ENCODE measurements around the gene MALL.
"Not testable (repeated sequence)": the region's sequence is repeated elsewhere in the genome, so short reads cannot be mapped to it uniquely, and the experiment has no call there.

Gene MALL

GRCh38 chr2:110104025-110104771, 11.4 kb downstream of the MALL start:
- no peak overlapping the region for H3K27ac ChIP-seq (ENCODE audit: low read length)
- no peak overlapping the region for H3K4me3 ChIP-seq (ENCODE audit: low read length in 2 of 2)
- H3K36me3 ChIP-seq (ENCODE audit: control insufficient read depth in 2 of 2, insufficient read depth in 2 of 2, low read length in 2 of 2), result no peaks in the 10 kb centered on the region
- H3K4me1 ChIP-seq (ENCODE audit: control insufficient read depth, insufficient read depth, low read length), result peaks cover 12% of the 10 kb centered on the region
- peaks cover 0 to 2% of the 10 kb centered on the region in 2 donors for H3K27me3 ChIP-seq (ENCODE audit: control insufficient read depth in 1 of 2, insufficient read depth in 2 of 2, low read length in 2 of 2)
- H3K9ac ChIP-seq (ENCODE audit: low read length in 2 of 2), result no peak overlapping the region
- no peaks in the 10 kb centered on the region for H3K9me3 ChIP-seq (ENCODE audit: control insufficient read depth in 2 of 2, low read length in 2 of 2)

- Histone ChIP-seq H3K9ac (ENCODE audit: low read length in 2 of 2) (no peak overlapping the region), H3K27me3 (ENCODE audit: control insufficient read depth in 1 of 2, insufficient read depth in 2 of 2, low read length in 2 of 2) (peaks cover 0 to 2% of the 10 kb centered on the region in 2 donors), H3K9me3 (ENCODE audit: control insufficient read depth in 2 of 2, low read length in 2 of 2) (no peaks in the 10 kb centered on the region), H3K27ac (ENCODE audit: low read length) (no peak overlapping the region), H3K4me1 (ENCODE audit: control insufficient read depth, insufficient read depth, low read length) (peaks cover 12% of the 10 kb centered on the region), H3K36me3 (ENCODE audit: control insufficient read depth in 2 of 2, insufficient read depth in 2 of 2, low read length in 2 of 2) (no peaks in the 10 kb centered on the region), H3K4me3 (ENCODE audit: low read length in 2 of 2) (no peak overlapping the region)
Measured at GRCh38 chr2:110103061-110103961, 12.3 kb downstream of the MALL start.

- no peak overlapping the region for H3K9ac ChIP-seq (ENCODE audit: low read length in 2 of 2)
- peaks cover 0 to 2% of the 10 kb centered on the region in 2 donors for H3K27me3 ChIP-seq (ENCODE audit: control insufficient read depth in 1 of 2, insufficient read depth in 2 of 2, low read length in 2 of 2)
- H3K4me1 ChIP-seq (ENCODE audit: control insufficient read depth, insufficient read depth, low read length), result peaks cover 12% of the 10 kb centered on the region
- H3K27ac ChIP-seq (ENCODE audit: low read length), result no peak overlapping the region
- H3K36me3 ChIP-seq (ENCODE audit: control insufficient read depth in 2 of 2, insufficient read depth in 2 of 2, low read length in 2 of 2), result no peaks in the 10 kb centered on the region
- H3K9me3 ChIP-seq (ENCODE audit: control insufficient read depth in 2 of 2, low read length in 2 of 2), result no peaks in the 10 kb centered on the region
- H3K4me3 ChIP-seq (ENCODE audit: low read length in 2 of 2), result no peak overlapping the region
Measured at GRCh38 chr2:110101901-110102803, 13.5 kb downstream of the MALL start.

GRCh38 chr2:110101280-110101844, 14.3 kb downstream of the MALL start:
- no peak overlapping the region for H3K9ac ChIP-seq (ENCODE audit: low read length in 2 of 2)
- peaks cover 0 to 2% of the 10 kb centered on the region in 2 donors for H3K27me3 ChIP-seq (ENCODE audit: control insufficient read depth in 1 of 2, insufficient read depth in 2 of 2, low read length in 2 of 2)
- no peaks in the 10 kb centered on the region for H3K36me3 ChIP-seq (ENCODE audit: control insufficient read depth in 2 of 2, insufficient read depth in 2 of 2, low read length in 2 of 2)
- H3K4me1 ChIP-seq (ENCODE audit: control insufficient read depth, insufficient read depth, low read length), result peaks cover 12% of the 10 kb centered on the region
- no peak overlapping the region for H3K27ac ChIP-seq (ENCODE audit: low read length)
- no peak overlapping the region for H3K4me3 ChIP-seq (ENCODE audit: low read length in 2 of 2)
- no peaks in the 10 kb centered on the region for H3K9me3 ChIP-seq (ENCODE audit: control insufficient read depth in 2 of 2, low read length in 2 of 2)

- not testable (repeated sequence) for H3K9me3 ChIP-seq (ENCODE audit: control insufficient read depth in 2 of 2, low read length in 2 of 2); H3K9ac ChIP-seq (ENCODE audit: low read length in 2 of 2); H3K27me3 ChIP-seq (ENCODE audit: control insufficient read depth in 1 of 2, insufficient read depth in 2 of 2, low read length in 2 of 2); H3K36me3 ChIP-seq (ENCODE audit: control insufficient read depth in 2 of 2, insufficient read depth in 2 of 2, low read length in 2 of 2); H3K4me3 ChIP-seq (ENCODE audit: low read length in 2 of 2); H3K27ac ChIP-seq (ENCODE audit: low read length)
- peaks cover 12% of the 10 kb centered on the region for H3K4me1 ChIP-seq (ENCODE audit: control insufficient read depth, insufficient read depth, low read length)
Measured at GRCh38 chr2:110100880-110101279, 14.7 kb downstream of the MALL start.

- peaks cover 12% of the 10 kb centered on the region for H3K4me1 ChIP-seq (ENCODE audit: control insufficient read depth, insufficient read depth, low read length)
- H3K9me3 ChIP-seq (ENCODE audit: control insufficient read depth in 2 of 2, low read length in 2 of 2), result no peaks in the 10 kb centered on the region
- H3K4me3 ChIP-seq (ENCODE audit: low read length in 2 of 2), result no peak overlapping the region
- H3K9ac ChIP-seq (ENCODE audit: low read length in 2 of 2), result no peak overlapping the region
- H3K27ac ChIP-seq (ENCODE audit: low read length), result no peak overlapping the region
- H3K27me3 ChIP-seq (ENCODE audit: control insufficient read depth in 1 of 2, insufficient read depth in 2 of 2, low read length in 2 of 2), result peaks cover 0 to 2% of the 10 kb centered on the region in 2 donors
- no peaks in the 10 kb centered on the region for H3K36me3 ChIP-seq (ENCODE audit: control insufficient read depth in 2 of 2, insufficient read depth in 2 of 2, low read length in 2 of 2)
Measured at GRCh38 chr2:110100480-110100879, 15.1 kb downstream of the MALL start.

GRCh38 chr2:110099471-110100225, 16.0 kb downstream of the MALL start:
- Histone ChIP-seq H3K4me1 (ENCODE audit: control insufficient read depth, insufficient read depth, low read length) (peaks cover 12% of the 10 kb centered on the region), H3K36me3 (ENCODE audit: control insufficient read depth in 2 of 2, insufficient read depth in 2 of 2, low read length in 2 of 2) (no peaks in the 10 kb centered on the region), H3K27ac (ENCODE audit: low read length) (no peak overlapping the region), H3K27me3 (ENCODE audit: control insufficient read depth in 1 of 2, insufficient read depth in 2 of 2, low read length in 2 of 2) (no peaks in the 10 kb centered on the region), H3K9me3 (ENCODE audit: control insufficient read depth in 2 of 2, low read length in 2 of 2) (no peaks in the 10 kb centered on the region), H3K4me3 (ENCODE audit: low read length in 2 of 2) (no peak overlapping the region), H3K9ac (ENCODE audit: low read length in 2 of 2) (no peak overlapping the region)

DNA sequence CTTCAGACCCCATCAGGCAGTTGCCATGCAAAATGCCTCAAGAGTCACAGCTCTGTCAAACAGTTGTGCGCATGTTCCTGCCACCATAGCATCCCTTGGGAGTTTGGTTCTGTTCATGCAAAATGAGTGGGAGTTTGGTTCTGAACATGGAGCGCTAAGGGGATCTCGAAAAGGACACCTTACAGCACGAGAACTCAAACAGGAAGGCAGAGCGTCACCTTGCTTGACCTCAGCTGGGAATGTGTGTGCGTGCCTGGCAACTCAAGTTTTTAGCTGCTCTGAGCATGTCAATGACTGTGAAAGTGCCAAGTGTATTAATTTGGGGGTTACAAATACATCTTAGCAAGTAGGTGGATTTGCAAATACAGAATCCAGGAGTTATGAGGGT, 16.6 kb downstream of the MALL start:
- Histone ChIP-seq H3K4me3 (ENCODE audit: low read length in 2 of 2) (no peak overlapping the region), H3K9ac (ENCODE audit: low read length in 2 of 2) (no peak overlapping the region), H3K36me3 (ENCODE audit: control insufficient read depth in 2 of 2, insufficient read depth in 2 of 2, low read length in 2 of 2) (no peaks in the 10 kb centered on the region), H3K27ac (ENCODE audit: low read length) (no peak overlapping the region), H3K9me3 (ENCODE audit: control insufficient read depth in 2 of 2, low read length in 2 of 2) (no peaks in the 10 kb centered on the region), H3K27me3 (ENCODE audit: control insufficient read depth in 1 of 2, insufficient read depth in 2 of 2, low read length in 2 of 2) (no peaks in the 10 kb centered on the region), H3K4me1 (ENCODE audit: control insufficient read depth, insufficient read depth, low read length) (peaks cover 12% of the 10 kb centered on the region)

DNA sequence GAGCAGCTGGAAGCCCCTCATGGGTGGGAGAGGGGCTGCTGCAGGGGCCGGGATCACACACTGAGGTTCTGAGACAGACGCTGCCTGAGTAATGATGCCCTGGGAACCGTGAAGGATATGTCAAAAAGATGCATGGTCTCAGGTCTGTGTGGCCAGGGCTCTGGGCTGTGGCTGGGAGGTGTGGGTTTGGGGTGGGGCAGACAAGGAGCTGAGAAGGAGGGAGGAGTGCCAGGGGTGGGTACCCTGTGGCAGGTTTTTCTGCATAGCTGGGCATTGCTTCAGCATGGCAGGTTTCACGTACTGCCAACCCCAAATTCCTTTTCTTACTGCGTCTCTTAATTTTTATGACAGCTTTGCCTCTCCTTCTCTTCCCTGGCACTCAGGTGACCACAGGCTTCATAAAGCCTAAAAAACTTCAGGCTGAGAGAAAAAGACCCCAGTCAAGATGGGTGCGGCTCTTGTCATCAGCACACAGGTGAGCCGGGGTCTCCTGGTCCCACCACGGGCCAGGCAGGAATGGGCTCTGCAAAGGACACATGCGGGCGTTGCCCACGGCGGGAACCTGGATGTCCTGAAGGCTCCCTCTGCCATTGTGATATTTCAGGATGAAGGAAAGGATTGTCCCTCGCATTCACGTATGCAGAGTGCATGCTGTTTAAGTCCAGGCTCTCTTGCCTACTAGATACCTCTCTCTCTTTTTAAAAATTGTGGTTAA, 18.0 kb downstream of the MALL start:
- Histone ChIP-seq H3K27ac (ENCODE audit: low read length) (no peak overlapping the region), H3K4me1 (ENCODE audit: control insufficient read depth, insufficient read depth, low read length) (peaks cover 12% of the 10 kb centered on the region), H3K4me3 (ENCODE audit: low read length in 2 of 2) (no peak overlapping the region), H3K27me3 (ENCODE audit: control insufficient read depth in 1 of 2, insufficient read depth in 2 of 2, low read length in 2 of 2) (no peaks in the 10 kb centered on the region), H3K9me3 (ENCODE audit: control insufficient read depth in 2 of 2, low read length in 2 of 2) (no peaks in the 10 kb centered on the region), H3K36me3 (ENCODE audit: control insufficient read depth in 2 of 2, insufficient read depth in 2 of 2, low read length in 2 of 2) (no peaks in the 10 kb centered on the region), H3K9ac (ENCODE audit: low read length in 2 of 2) (no peak overlapping the region)

Measured in stomach smooth muscle (tissue), 2 donors.